Left hindlimb (tissue), 1 donor: ENCODE measurements around the gene TCAF1.

Source experiments
- DNase-seq: peaks from one replicate; pipeline ENCODE4 v3.0.0-alpha.2; 2018

TCAF1 gene

GRCh38 chr7:143901668-143902331 is at the start of gene TCAF1:
Gene TCAF1 (minus strand): TSS chr7:143902176. CDS start chr7:143876608, 25,568 bp downstream.
- DNase-seq: peak; percentile 98

GRCh38 chr7:143948733-143949132 is 46.8 kb upstream of the TCAF1 start:
- no peak for DNase-seq

- no peak for DNase-seq
Measured at GRCh38 chr7:143947111-143947510, 45.1 kb upstream of the TCAF1 start.

- DNase-seq: no peak
Measured at GRCh38 chr7:143945423-143945822, 43.4 kb upstream of the TCAF1 start.

GRCh38 chr7:143938379-143939243 is 36.6 kb upstream of the TCAF1 start:
- no peak for DNase-seq

GRCh38 chr7:143936087-143937009 is 34.4 kb upstream of the TCAF1 start:
- no peak for DNase-seq

GRCh38 chr7:143934526-143935325 is 32.8 kb upstream of the TCAF1 start, which contains the start of gene OR2F2:
Gene OR2F2 (plus strand): TSS chr7:143935233. CDS start chr7:143935233, 0 bp downstream.
- DNase-seq: no peak

GRCh38 chr7:143931739-143932138 is 29.8 kb upstream of the TCAF1 start:
- DNase-seq: no peak

- no peak for DNase-seq
Measured at GRCh38 chr7:143929224-143929920, 27.4 kb upstream of the TCAF1 start.

- no peak for DNase-seq
Measured at GRCh38 chr7:143924851-143925250, 22.9 kb upstream of the TCAF1 start.

- DNase-seq: no peak
Measured at GRCh38 chr7:143914938-143915652, 13.1 kb upstream of the TCAF1 start.

GRCh38 chr7:143913945-143914615 is 12.1 kb upstream of the TCAF1 start:
- no peak for DNase-seq

- DNase-seq: no peak
Measured at GRCh38 chr7:143910473-143911248, 8.7 kb upstream of the TCAF1 start.

GRCh38 chr7:143909863-143910262 is 7.9 kb upstream of the TCAF1 start:
- DNase-seq: no peak

GRCh38 chr7:143908120-143908519 is 6.1 kb upstream of the TCAF1 start:
- no peak for DNase-seq

- no peak for DNase-seq
Measured at GRCh38 chr7:143906895-143907294, 4.9 kb upstream of the TCAF1 start.

GRCh38 chr7:143906151-143906550 is 4.2 kb upstream of the TCAF1 start:
- DNase-seq: peak; percentile 38

GRCh38 chr7:143905509-143905908 is 3.5 kb upstream of the TCAF1 start:
- DNase-seq: no peak

GRCh38 chr7:143902332-143902899 is 440 bp upstream of the TCAF1 start:
- no peak for DNase-seq
